HepG2 (cell line): ENCODE measurements around the gene MAPKAPK3. TPM values are rescaled to one million over a fixed set of nuclear protein-coding genes. Genes with fewer than 3 reads are reported as not detected.
A peak's percentile ranks its signal among the peaks of the same experiment; 100 is the strongest.

Source experiments
- ATM ChIP-seq: fragments of 450-650 bp; IDR thresholded peaks from 2 replicates; pipeline ENCODE4 v1.7.1; 2017; ENCODE audit warnings: mild to moderate bottlenecking, borderline replicate concordance
- BRCA1 ChIP-seq: sonication (generic); formaldehyde crosslinking; IDR thresholded peaks from 2 replicates; pipeline ENCODE4 v1.4.0; 2020; ENCODE audit warnings: missing genetic modification reagents
- CBX5 ChIP-seq: sonication (generic); formaldehyde crosslinking; IDR thresholded peaks from 2 replicates; pipeline ENCODE4 v1.4.0; 2020; ENCODE audit warnings: missing genetic modification reagents, borderline replicate concordance
- E2F1 ChIP-seq: sonication (generic); formaldehyde crosslinking; IDR thresholded peaks from 2 replicates; pipeline ENCODE4 v1.5.0; 2020; ENCODE audit warnings: missing genetic modification reagents
- HINFP ChIP-seq: sonication (generic); formaldehyde crosslinking; IDR thresholded peaks from 2 replicates; pipeline ENCODE4 v1.4.0; 2020; ENCODE audit warnings: low read depth, mild to moderate bottlenecking, missing genetic modification reagents
- HNF4G ChIP-seq, 2 experiments: sonication (generic) in 1 of 2; formaldehyde crosslinking in 1 of 2; IDR thresholded peaks; 2 replicates each; pipeline versions ENCODE4 v1.4.0 to v1.6.1; 2011 to 2020; ENCODE audit warnings: borderline replicate concordance in 2 of 2, low read depth in 2 of 2, mild to moderate bottlenecking in 2 of 2, low read length in 1 of 2, missing genetic modification reagents in 1 of 2, moderate library complexity in 1 of 2
- HNRNPLL ChIP-seq: fragments of 200-400 bp; formaldehyde crosslinking; IDR thresholded peaks from 2 replicates; pipeline ENCODE4 v1.6.1; 2017; ENCODE audit warnings: mild to moderate bottlenecking, low read depth, low read length; ENCODE audit not compliant: poor library complexity, severe bottlenecking
- IRF1 ChIP-seq: sonication (generic); formaldehyde crosslinking; IDR thresholded peaks from 2 replicates; pipeline ENCODE4 v1.4.0; 2020; ENCODE audit warnings: low read depth, mild to moderate bottlenecking, missing genetic modification reagents
- IRX3 ChIP-seq: sonication (generic); formaldehyde crosslinking; IDR thresholded peaks from 2 replicates; pipeline ENCODE4 v1.8.1; 2023; ENCODE audit warnings: mild to moderate bottlenecking, low read depth, missing genetic modification reagents, borderline replicate concordance
- MED8 ChIP-seq: sonication (generic); formaldehyde crosslinking; IDR thresholded peaks from 2 replicates; pipeline ENCODE4 v1.8.1; 2023; ENCODE audit warnings: mild to moderate bottlenecking, missing genetic modification reagents; ENCODE audit not compliant: insufficient replicate concordance
- NFKB2 ChIP-seq: sonication (generic); formaldehyde crosslinking; IDR thresholded peaks from 2 replicates; pipeline ENCODE4 v1.4.0; 2020; ENCODE audit warnings: missing genetic modification reagents, borderline replicate concordance
- NRL ChIP-seq: sonication (generic); formaldehyde crosslinking; IDR thresholded peaks from 2 replicates; pipeline ENCODE4 v1.5.0; 2020; ENCODE audit warnings: missing genetic modification reagents, mild to moderate bottlenecking, moderate library complexity, borderline replicate concordance
- SRSF1 ChIP-seq: fragments of 200-400 bp; formaldehyde crosslinking; optimal IDR thresholded peaks from 2 replicates; pipeline ENCODE3; 2017; ENCODE audit warnings: mild to moderate bottlenecking, low read depth, low read length, moderate library complexity
- ZBED4 ChIP-seq: sonication (generic); formaldehyde crosslinking; IDR thresholded peaks from 2 replicates; pipeline ENCODE4 v1.4.0; 2020; ENCODE audit warnings: missing genetic modification reagents, borderline replicate concordance
- ZMYM2 ChIP-seq: sonication (generic); formaldehyde crosslinking; IDR thresholded peaks from 2 replicates; pipeline ENCODE4 v1.8.0; 2022; ENCODE audit warnings: mild to moderate bottlenecking, missing genetic modification reagents
- ZNF343 ChIP-seq: sonication (generic); formaldehyde crosslinking; IDR thresholded peaks from 2 replicates; pipeline ENCODE4 v1.4.0; 2020; ENCODE audit warnings: mild to moderate bottlenecking, missing genetic modification reagents
- ZNF704 ChIP-seq: sonication (generic); formaldehyde crosslinking; IDR thresholded peaks from 2 replicates; pipeline ENCODE4 v1.8.1; 2023; ENCODE audit warnings: mild to moderate bottlenecking, inconsistent platforms, moderate library complexity, missing genetic modification reagents, borderline replicate concordance
- ZNF850 ChIP-seq: sonication (generic); formaldehyde crosslinking; conservative IDR thresholded peaks from 2 replicates; pipeline ENCODE4 v1.9.0; 2021; ENCODE audit warnings: mild to moderate bottlenecking, missing genetic modification reagents
- polyA plus RNA-seq, 8 experiments: library from polyadenylated mRNA; depleted of rRNA in 3 of 8; stranded (reverse) in 7 of 8; unstranded in 1 of 8; fragments of >200 nt; fragmentation: Illumina TruSeq in 4 of 8; extraction: Trizol in 4 of 8; gene quantifications; 2 replicates each; pipeline versions ENCODE4 v1.2.1 to v1.2.3, GENCODE V29; 2011 to 2016; ENCODE audit warnings: low read depth in 4 of 8, missing spikeins in 1 of 8, mixed read lengths in 1 of 8; ENCODE audit not compliant: insufficient read depth in 1 of 8
- total RNA-seq, 5 experiments: library from RNA; depleted of rRNA; stranded (reverse); fragments of >200 nt; fragmentation: Illumina TruSeq; extraction: Trizol; gene quantifications; 2 replicates each; pipeline ENCODE4 v1.2.3, GENCODE V29; 2016; ENCODE audit warnings: low read depth in 1 of 5

MAPKAPK3 gene
- total and polyA plus RNA-seq, 2 of the 13 experiments (the other 11 are each of a cell fraction or from before 2014, with no cell fraction given), result 39.9 to 41.2 TPM

- TF ChIP-seq HINFP (CRISPR knock-in tag) (peak; percentile 92), ZBED4 (CRISPR knock-in tag) (peak; percentile 76; the same call in 1 of the 2 replicates), NFKB2 (CRISPR knock-in tag) (peak; percentile 83; the same call in 1 of the 2 replicates), ATM (no peak), HNRNPLL (peak; percentile 37), ZMYM2 (peak; percentile 83), E2F1 (no peak; the same call in none of the 2 replicates), SRSF1 (no peak), CBX5 (CRISPR knock-in tag) (no peak), ZNF704 (CRISPR knock-in tag) (peak; percentile 93; the same call in 1 of the 2 replicates), IRX3 (CRISPR knock-in tag) (peak; percentile 94; the same call in 1 of the 2 replicates), HNF4G (IDR thresholded peaks at IDR 0.05; ENCODE audit: borderline replicate concordance, low read depth, low read length) (no peak), HNF4G (CRISPR knock-in tag; IDR thresholded peaks at IDR 0.05; ENCODE audit: borderline replicate concordance, low read depth) (peak; percentile 55; the same call in 1 of the 2 replicates), BRCA1 (no peak; the same call in 1 of the 2 replicates), NRL (no peak; the same call in 1 of the 2 replicates), IRF1 (CRISPR knock-in tag) (peak; percentile 89; the same call in 1 of the 2 replicates), MED8 (CRISPR knock-in tag) (peak; percentile 53), ZNF343 (CRISPR knock-in tag) (peak; percentile 97), ZNF850 (CRISPR knock-in tag) (no peak)
Observed at GRCh38 chr3:50611464-50612233, 5.3 kb upstream of the MAPKAPK3 start, which contains the start of gene CISH (continued).
